Psoas muscle (tissue), 8 donors: ENCODE measurements around the gene ACBD3. TPM values are rescaled to one million over a fixed set of nuclear protein-coding genes. Genes with fewer than 3 reads are reported as not detected.

ENCODE experiments used
- ATAC-seq, 4 donors: fragments of 200-7000 bp; cut with Tn5 transposase; one replicate each; pipeline ENCODE4 v1.9.1; 2020; ENCODE audit warnings: moderate library complexity in 3 of 4, mild to moderate bottlenecking in 2 of 4
- DNase-seq, 2 donors: peaks; one replicate each; pipeline ENCODE4 v3.0.0-alpha.2; 2020
- H3K27ac ChIP-seq: fragments of 200-600 bp; one replicate; pipeline ENCODE4 v1.8.0; 2022
- H3K27me3 ChIP-seq, 3 donors: fragments of 200-600 bp in 1 of 3; one replicate each; pipeline versions ENCODE4 v1.6.1 to v1.8.0; 2013 to 2022; ENCODE audit warnings: low read length in 2 of 3, mild to moderate bottlenecking in 2 of 3, moderate library complexity in 1 of 3; ENCODE audit not compliant: insufficient read depth in 3 of 3
- H3K36me3 ChIP-seq, 2 donors: fragments of 200-600 bp in 1 of 2; one replicate each; pipeline versions ENCODE4 v1.6.1 to v1.8.0; 2013 to 2022; ENCODE audit warnings: low read depth in 1 of 2, mild to moderate bottlenecking in 1 of 2, moderate library complexity in 1 of 2; ENCODE audit not compliant: insufficient read depth in 1 of 2
- H3K4me1 ChIP-seq: fragments of 200-600 bp; one replicate; pipeline ENCODE4 v1.8.0; 2022
- H3K4me3 ChIP-seq: fragments of 200-600 bp; one replicate; pipeline ENCODE4 v1.8.0; 2022; ENCODE audit warnings: mild to moderate bottlenecking
- H3K9me3 ChIP-seq: fragments of 200-600 bp; one replicate; pipeline ENCODE4 v1.8.0; 2022
- CTCF ChIP-seq: fragments of 200-600 bp; IDR thresholded peaks from one replicate; pipeline ENCODE4 v1.8.0; 2022; ENCODE audit warnings: antibody characterized with exemption
- WGBS, 3 donors: extraction: QIAGEN DNeasy Blood & Tissue Kit; methylation state at CpG; one replicate each; pipeline versions ENCODE4 v1.1.6 to v1.1.7; 2013; 5-methylcytosine and 5-hydroxymethylcytosine counted together
- intact Hi-C, 2 donors: fragments of 100-400 bp; cut with DNase I; formaldehyde crosslinking; loops; one replicate each; pipeline versions ENCODE4 v1.11.0 to v1.14.2; 2022
- polyA plus RNA-seq, 3 donors: library from polyadenylated mRNA; stranded (reverse); fragments of 200-250 nt; gene quantifications; one replicate each; pipeline ENCODE4 v1.2.3, GENCODE V29; 2013
- total RNA-seq, 4 donors: library from RNA; stranded (reverse); fragmentation: NEBNext Ultra II Directional in 2 of 4; extraction: Animal tissue kit (Norgen Biotek cat#: 25700) in 2 of 4; gene quantifications; one replicate each; pipeline versions ENCODE4 v1.2.1 to v1.2.4, GENCODE V29; 2021 to 2023
- donor health status: healthy with polysubstance abuse.
- donor health status: DM: no; HTN: no; CAD: no; lungs with moderate emphysema.
- donor health status: Bipolar disorder and iron deficiency.
- donor health status: healthy.
- donor health status: DM: yes; HTN: yes; CAD: no.
- donor health status: DM: no; HTN: no; CAD: no.
- donor health status: DM: no; HTN: no; CAD: no.
- donor health status: DM: yes; HTN: yes; CAD: no.

The ACBD3 gene
- total and polyA plus RNA-seq, 7 donors = 13.4 to 35.0 (median 29.3) TPM

DNA sequence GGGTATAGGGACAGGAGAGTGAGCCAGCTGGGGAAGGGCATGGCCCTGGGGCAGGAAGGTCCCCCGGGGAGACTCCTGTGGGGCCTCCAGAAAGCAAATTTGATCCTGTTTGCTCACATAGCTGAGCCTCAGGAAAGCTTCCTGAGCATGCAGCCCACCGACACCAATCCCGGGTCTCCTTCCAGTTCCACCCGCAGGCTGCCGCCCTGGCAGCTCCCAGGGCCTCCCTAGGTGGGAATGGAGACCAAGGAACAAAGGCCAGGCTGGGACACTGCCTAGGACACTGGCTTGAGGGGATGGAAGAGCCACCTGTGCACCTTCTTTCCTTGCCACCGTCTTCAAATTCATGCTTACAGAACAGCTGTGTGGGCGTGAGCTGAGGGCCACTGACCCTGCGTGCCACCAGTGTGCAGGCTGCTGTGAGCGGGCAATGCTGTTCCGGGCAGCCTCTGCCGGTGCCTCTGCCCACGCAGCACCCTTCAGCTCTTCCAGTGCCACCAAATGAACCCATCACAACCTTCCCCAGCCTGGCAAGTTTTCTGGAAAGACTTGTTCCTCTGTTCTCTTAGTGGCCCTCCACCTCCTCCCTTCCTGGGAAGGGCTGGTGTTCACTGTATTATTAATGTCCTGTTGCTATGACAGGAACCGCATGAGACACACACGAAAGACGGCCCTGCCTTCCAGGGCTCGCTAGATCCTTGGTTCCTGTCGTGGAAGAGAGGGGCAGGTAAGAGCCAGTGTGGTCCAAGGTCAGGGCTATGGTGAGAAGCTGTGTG lies 53.6 kb downstream of the ACBD3 start:
- intact Hi-C loops = loop anchor here in 1 of 2 donors (2.0 kb wide), 1 partner anchor 34 kb away; no protein-coding TSS in a partner anchor
- Histone ChIP-seq H3K27ac (no peak overlapping the region), H3K27me3 (no peaks in the 10 kb centered on the region), H3K4me3 (no peak overlapping the region), H3K4me1 (peaks cover 2% of the 10 kb centered on the region), H3K36me3 (no peaks in the 10 kb centered on the region), H3K9me3 (no peaks in the 10 kb centered on the region)
- ATAC-seq = no peak
- no peak for TF ChIP-seq CTCF
- 47 to 65% (median 56%) methylated on average over 17 of the region's 17 CpGs for WGBS, 3 donors
- no peak for DNase-seq

GRCh38 chr1:226131639-226132038 lies 54.9 kb downstream of the ACBD3 start:
- WGBS, 3 donors = 94 to 97% (median 95%) methylated on average over 5 of the region's 5 CpGs
- no peak for TF ChIP-seq CTCF
- ATAC-seq (no peak), DNase-seq (no peak)
- Histone ChIP-seq H3K27me3 (peaks cover 0 to 5% (median 0%) of the 10 kb centered on the region in 3 donors), H3K36me3 (no peaks in the 10 kb centered on the region), H3K4me3 (no peak overlapping the region), H3K9me3 (no peaks in the 10 kb centered on the region), H3K4me1 (peaks cover 2% of the 10 kb centered on the region), H3K27ac (no peak overlapping the region)
- intact Hi-C loops = loop anchor here in 1 of 2 donors (2.0 kb wide), 1 partner anchor 35 kb away; no protein-coding TSS in a partner anchor

DNA sequence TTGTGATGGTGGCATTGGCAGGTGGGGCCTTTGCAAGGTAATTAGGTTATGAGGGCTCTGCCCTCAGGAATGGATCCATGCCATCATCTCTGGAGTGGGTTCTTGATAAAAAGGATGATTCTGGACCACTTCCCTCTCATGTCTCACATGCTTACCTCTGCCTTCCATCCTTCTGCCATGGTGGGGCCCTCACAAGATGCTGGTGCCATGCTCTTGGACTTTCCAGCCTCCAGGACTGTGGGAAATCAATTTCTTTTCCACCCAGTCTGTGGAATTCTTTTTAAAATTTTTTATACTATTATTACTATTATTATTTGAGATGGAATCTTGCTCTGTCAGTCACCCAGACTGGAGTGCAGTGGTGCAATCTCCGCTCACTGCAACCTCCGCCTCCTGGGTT lies 57.3 kb downstream of the ACBD3 start:
- Histone ChIP-seq H3K27me3 (peaks cover 0 to 7% (median 0%) of the 10 kb centered on the region in 3 donors), H3K4me1 (no peaks in the 10 kb centered on the region), H3K27ac (no peak overlapping the region), H3K9me3 (no peaks in the 10 kb centered on the region), H3K36me3 (no peaks in the 10 kb centered on the region), H3K4me3 (no peak overlapping the region)
- intact Hi-C loops = loop anchor here in 1 of 2 donors (2.0 kb wide), 1 partner anchor 66 kb away; no protein-coding TSS in a partner anchor
- WGBS, 3 donors = 98 to 100% (median 100%) methylated on average over 2 of the region's 2 CpGs
- ATAC-seq (no peak), DNase-seq (no peak)
- TF ChIP-seq CTCF = no peak

DNA sequence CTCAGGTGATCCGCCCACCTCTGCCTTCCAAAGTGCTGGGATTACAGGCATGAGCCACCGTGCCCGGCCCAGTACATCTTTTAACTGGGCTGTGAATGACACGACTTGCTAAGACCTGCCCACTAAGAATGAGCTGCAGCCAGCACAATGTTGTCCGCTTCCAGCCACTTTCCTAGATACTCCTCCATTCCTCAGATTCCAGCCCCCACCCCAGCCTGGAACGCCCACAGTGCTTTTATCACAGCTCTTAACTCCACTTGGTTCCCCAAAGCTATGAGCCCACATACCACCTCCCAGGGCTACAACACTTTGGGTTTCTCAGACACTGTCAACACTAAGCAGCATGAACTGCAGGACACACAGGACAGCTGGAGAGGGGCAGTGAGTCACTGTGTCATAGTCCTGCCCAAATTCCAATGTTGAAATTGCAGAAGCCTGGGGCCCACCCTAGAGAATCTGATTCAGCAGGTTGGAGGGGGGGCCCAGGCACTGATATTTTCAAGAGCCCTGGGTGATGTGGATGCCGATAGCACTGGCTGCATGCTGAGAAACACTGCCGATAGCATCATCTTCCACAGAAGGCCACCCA lies 58.0 kb downstream of the ACBD3 start:
- no peak for TF ChIP-seq CTCF
- Histone ChIP-seq H3K4me1 (no peaks in the 10 kb centered on the region), H3K27ac (no peak overlapping the region), H3K36me3 (no peaks in the 10 kb centered on the region), H3K4me3 (no peak overlapping the region), H3K27me3 (peaks cover 0 to 7% (median 0%) of the 10 kb centered on the region in 3 donors), H3K9me3 (no peaks in the 10 kb centered on the region)
- ATAC-seq (no peak), DNase-seq (no peak)
- WGBS, 3 donors = 58 to 62% (median 59%) methylated on average over 8 of the region's 8 CpGs
- intact Hi-C loops = loop anchor here in 1 of 2 donors (2.0 kb wide), 1 partner anchor 66 kb away; no protein-coding TSS in a partner anchor
